ENCODE results near the gene DNAJC16.
"Not testable (repeated sequence)": the region's sequence is repeated elsewhere in the genome, so short reads cannot be mapped to it uniquely, and the experiment has no call there.

- TF ChIP-seq CTCF (conservative IDR thresholded peaks at IDR 0.05; ENCODE audit: low read depth, low read length); USF2 (IDR thresholded peaks at IDR 0.05; ENCODE audit: low read depth, low read length); BHLHE40 (IDR thresholded peaks at IDR 0.05; ENCODE audit: low read depth, low read length); MAFK (IDR thresholded peaks at IDR 0.05; ENCODE audit: low read depth, low read length); RAD21 (IDR thresholded peaks at IDR 0.05; ENCODE audit: low read length); FOS (IDR thresholded peaks at IDR 0.05; ENCODE audit: low read depth, low read length); CEBPB (IDR thresholded peaks at IDR 0.05; ENCODE audit: low read depth, low read length); POLR2A (IDR thresholded peaks at IDR 0.05; ENCODE audit: low read depth, low read length); RCOR1 (IDR thresholded peaks at IDR 0.05; ENCODE audit: insufficient replicate concordance, low read length); NFE2L2 (IDR thresholded peaks at IDR 0.05; ENCODE audit: low read depth, low read length); SMC3 (IDR thresholded peaks at IDR 0.05; ENCODE audit: low read depth, low read length): not testable (repeated sequence)
Measured at GRCh38 chr1:15604400-15604799, 77.8 kb downstream of the DNAJC16 start.

All from IMR-90 (cell line).